Endothelial cell of umbilical vein (primary cell): ENCODE data around the gene PLEKHM2. TPM values are rescaled to one million over a fixed set of nuclear protein-coding genes. Genes with fewer than 3 reads are reported as not detected.

Experiments used
- BruUV-seq: library from RNA; stranded (reverse); fragments of 400-500 nt; replicated peaks from 2 replicates; lab custom pipeline; 2021; lab: Mats Ljungman, UMichigan
- CTCF ChIA-PET: fragments of 300-600, 350-600 bp; sonication (Branson Sonifier 250); formaldehyde crosslinking; loops from one replicate; lab custom pipeline; 2021; ENCODE audit warnings: antibody characterized with exemption, inconsistent platforms; lab: Charles Lee
- POLR2A ChIA-PET: fragments of 300-600, 350-600 bp; sonication (Branson Sonifier 250); formaldehyde crosslinking; loops from one replicate; lab custom pipeline; 2021; ENCODE audit warnings: antibody characterized with exemption, inconsistent platforms; lab: Charles Lee
- DNase-seq: peaks from one replicate; pipeline ENCODE4 v3.0.0-alpha.2; 2011; ENCODE audit warnings: low read depth, low spot score
- FAIRE-seq: peaks from 2 replicates; lab custom pipeline; 2011; peaks lifted over from hg19 to GRCh38; lab: Jason Lieb, UNC
- H2AFZ ChIP-seq: 2 replicates; pipeline ENCODE4 v1.6.0; 2012; ENCODE audit warnings: low read depth, low read length, control low read depth, inconsistent platforms
- H3K27ac ChIP-seq: 2 replicates; pipeline ENCODE4 v1.5.1; 2011; ENCODE audit warnings: low read depth, mild to moderate bottlenecking, control low read depth, low read length, moderate library complexity; ENCODE audit not compliant: insufficient read depth
- H3K27me3 ChIP-seq, 2 experiments: 2 replicates each; pipeline versions ENCODE4 v1.6.0 to v1.6.1; 2011; ENCODE audit warnings: low read length in 2 of 2, mixed read lengths in 1 of 2; ENCODE audit not compliant: control insufficient read depth in 2 of 2, insufficient read depth in 2 of 2
- H3K36me3 ChIP-seq, 2 experiments: 2 replicates in 1 of 2; 3 replicates in 1 of 2; pipeline ENCODE4 v1.5.1; 2011; ENCODE audit warnings: low read length in 2 of 2, mild to moderate bottlenecking in 1 of 2, moderate library complexity in 1 of 2; ENCODE audit not compliant: control insufficient read depth in 2 of 2, insufficient read depth in 2 of 2; ENCODE audit errors: extremely low read depth in 1 of 2
- H3K4me1 ChIP-seq: 3 replicates; pipeline ENCODE4 v1.5.1; 2011; ENCODE audit warnings: mild to moderate bottlenecking, low read length; ENCODE audit not compliant: control insufficient read depth, insufficient read depth; ENCODE audit errors: extremely low read depth
- H3K4me2 ChIP-seq: 2 replicates; pipeline ENCODE4 v1.6.1; 2011; ENCODE audit warnings: low read length, control low read depth, mixed read lengths; ENCODE audit not compliant: insufficient read depth
- H3K4me3 ChIP-seq, 3 experiments: fragments of 200-600 bp in 1 of 3; sonication (generic), shearing (Covaris generic) in 1 of 3; replicated peaks in 1 of 3; 2 replicates each; pipeline ENCODE4 v1.5.1; 2011 to 2016; ENCODE audit warnings: control low read depth in 3 of 3, low read length in 3 of 3, mild to moderate bottlenecking in 2 of 3, inconsistent platforms in 1 of 3, low read depth in 1 of 3, moderate library complexity in 1 of 3; ENCODE audit not compliant: insufficient read depth in 1 of 3
- H3K79me2 ChIP-seq: 2 replicates; pipeline ENCODE4 v1.6.0; 2012; ENCODE audit warnings: low read length, inconsistent platforms; ENCODE audit not compliant: control insufficient read depth, insufficient read depth
- H3K9ac ChIP-seq: replicated peaks from 2 replicates; pipeline ENCODE3; 2011; ENCODE audit warnings: low read length, control low read depth; ENCODE audit not compliant: insufficient read depth; ENCODE audit errors: extremely low read depth
- H3K9me1 ChIP-seq: replicated peaks from 3 replicates; pipeline ENCODE4 v1.6.0; 2011; ENCODE audit warnings: mild to moderate bottlenecking, low read length; ENCODE audit not compliant: control insufficient read depth, insufficient read depth; ENCODE audit errors: extremely low read depth
- H3K9me3 ChIP-seq: replicated peaks from 2 replicates; pipeline ENCODE4 v1.5.1; 2012; ENCODE audit warnings: low read length, inconsistent platforms; ENCODE audit not compliant: control insufficient read depth, insufficient read depth
- H4K20me1 ChIP-seq: replicated peaks from 2 replicates; pipeline ENCODE3; 2011; ENCODE audit warnings: mild to moderate bottlenecking, low read length; ENCODE audit not compliant: control insufficient read depth, insufficient read depth; ENCODE audit errors: extremely low read depth
- CTCF ChIP-seq, 2 donors: IDR thresholded peaks; 1 replicate in 1 of 2; 2 replicates in 1 of 2; pipeline ENCODE4 v1.5.1; 2011; ENCODE audit warnings: low read length in 2 of 2, mild to moderate bottlenecking in 2 of 2, moderate library complexity in 2 of 2, control low read depth in 1 of 2, inconsistent platforms in 1 of 2, low read depth in 1 of 2; ENCODE audit not compliant: insufficient read depth in 1 of 2; ENCODE audit errors: extremely low read depth in 1 of 2
- EZH2 ChIP-seq: IDR thresholded peaks from 2 replicates; pipeline ENCODE4 v1.6.1; 2012; ENCODE audit warnings: borderline replicate concordance, low read depth, mild to moderate bottlenecking, moderate library complexity, low read length, inconsistent platforms; ENCODE audit not compliant: severe bottlenecking
- FOS ChIP-seq: IDR thresholded peaks from 2 replicates; pipeline ENCODE4 v1.6.1; 2011; ENCODE audit warnings: mild to moderate bottlenecking, low read length, moderate library complexity, borderline replicate concordance; ENCODE audit not compliant: insufficient read depth
- GATA2 ChIP-seq: IDR thresholded peaks from 2 replicates; pipeline ENCODE4 v1.7.0; 2011; ENCODE audit warnings: low read depth, mild to moderate bottlenecking, moderate library complexity, mixed read lengths, low read length; ENCODE audit not compliant: insufficient read length, insufficient read depth
- JUN ChIP-seq: IDR thresholded peaks from 2 replicates; pipeline ENCODE4 v1.6.1; 2011; ENCODE audit warnings: borderline replicate concordance, low read depth; ENCODE audit not compliant: insufficient read length, insufficient read depth
- MAX ChIP-seq: IDR thresholded peaks from 2 replicates; pipeline ENCODE4 v1.6.1; 2011; ENCODE audit not compliant: insufficient read depth, insufficient read length
- MYC ChIP-seq: IDR thresholded peaks from one replicate; pipeline ENCODE4 v1.6.1; 2011; ENCODE audit warnings: mild to moderate bottlenecking, low read depth, low read length
- POLR2A ChIP-seq: IDR thresholded peaks from 2 replicates; pipeline ENCODE4 v1.6.1; 2012; ENCODE audit warnings: low read depth, mild to moderate bottlenecking, control low read depth, low read length
- POLR2AphosphoS5 ChIP-seq: IDR thresholded peaks from 2 replicates; pipeline ENCODE4 v1.6.1; 2012; ENCODE audit warnings: low read depth, mild to moderate bottlenecking, control low read depth, low read length, moderate library complexity; ENCODE audit not compliant: insufficient read depth
- dilution Hi-C: fragments of 300-500 bp; cut with MboI; formaldehyde crosslinking; loops from one replicate; pipeline ENCODE4 v1.15.0; 2019; ENCODE audit warnings: low sequenced_read_pairs; ENCODE audit not compliant: extremely low pct_ligation_motif_present
- intact Hi-C: fragments of 100-400 bp; cut with micrococcal nuclease; formaldehyde crosslinking; loops from one replicate; pipeline ENCODE4 v1.10.0; 2022
- polyA plus RNA-seq, 4 experiments: library from polyadenylated mRNA; depleted of rRNA in 3 of 4; stranded (reverse) in 3 of 4; unstranded in 1 of 4; fragments of >200 nt; gene quantifications; 2 replicates each; pipeline versions ENCODE4 v1.2.1 to v1.2.3, GENCODE V29; 2011 to 2012; ENCODE audit warnings: missing spikeins in 1 of 4
- total RNA-seq: library from RNA; stranded (reverse); gene quantifications from 2 replicates; pipeline ENCODE4 v1.2.3, GENCODE V29; 2021

PLEKHM2 gene
- total and polyA plus RNA-seq, 2 donors (not counting 3 experiments of a cell fraction or from before 2014, with no cell fraction given): 60.6 to 67.5 TPM

GRCh38 chr1:15727866-15728534, 43.9 kb downstream of the PLEKHM2 start:
- Histone ChIP-seq H3K27ac (no peak overlapping the region), H3K4me2 (no peak overlapping the region), H3K27me3 (no peaks in the 10 kb centered on the region), H3K36me3 (peaks cover 9 to 60% of the 10 kb centered on the region in 2 experiments), H3K9me3 (no peaks in the 10 kb centered on the region), H4K20me1 (no peaks in the 10 kb centered on the region), H3K9ac (no peak overlapping the region), H3K4me1 (no peaks in the 10 kb centered on the region), H3K79me2 (no peaks in the 10 kb centered on the region), H3K9me1 (no peaks in the 10 kb centered on the region), H2AFZ (no peak overlapping the region), H3K4me3 (no peak overlapping the region)
- no peak for DNase-seq
- intact Hi-C loops (no loop called here), dilution Hi-C loops (no loop called here)
- no peak for FAIRE-seq
- POLR2A ChIA-PET: no interaction called here
- TF ChIP-seq POLR2AphosphoS5: no peak
- no peak for TF ChIP-seq CTCF (IDR thresholded peaks at IDR 0.05; ENCODE audit: extremely low read depth in 1 of 2, insufficient read depth in 1 of 2, low read depth in 1 of 2, low read length in 2 of 2)
- TF ChIP-seq EZH2: no peak
- no peak for TF ChIP-seq JUN
- no peak for TF ChIP-seq FOS
- TF ChIP-seq POLR2A: no peak
- no peak for TF ChIP-seq GATA2
- TF ChIP-seq MAX: no peak
- no peak for TF ChIP-seq MYC
- BruUV-seq: no TSS peak
- CTCF ChIA-PET: no interaction called here
